ENCODE data around the gene CENPE. TPM values are rescaled to one million over a fixed set of nuclear protein-coding genes. Genes with fewer than 3 reads are reported as not detected.

The CENPE gene
- total RNA-seq, 1 experiment from 2014 or later, result 38.1 TPM

GRCh38 chr4:103091601-103092223 is 106.4 kb downstream of the CENPE start:
- Histone ChIP-seq H3K9ac (ENCODE audit: extremely low read depth, insufficient read length, low read length) (no peak overlapping the region), H2BK15ac (ENCODE audit: low read depth, low read length) (no peak overlapping the region), H3K4me2 (ENCODE audit: insufficient read depth, insufficient read length, low read length) (no peak overlapping the region), H3K79me1 (ENCODE audit: insufficient read depth, low read depth, low read length, poor library complexity, severe bottlenecking) (no peaks in the 10 kb centered on the region), H2AFZ (ENCODE audit: low read length) (no peak overlapping the region), H3K79me2 (ENCODE audit: insufficient read depth, low read length) (no peaks in the 10 kb centered on the region), H3K9me3 (ENCODE audit: control insufficient read depth, low read depth, low read length) (no peaks in the 10 kb centered on the region), H2BK120ac (ENCODE audit: low read depth, low read length, poor library complexity, severe bottlenecking) (no peak overlapping the region), H2AK5ac (ENCODE audit: insufficient read length, low read length) (no peak overlapping the region), H3K27me3 (ENCODE audit: insufficient read depth, low read length) (no peaks in the 10 kb centered on the region), H3K23ac (ENCODE audit: insufficient read length, low read depth, low read length) (no peak overlapping the region), H3K27ac (ENCODE audit: insufficient read length, low read depth, low read length) (no peak overlapping the region), H4K5ac (ENCODE audit: insufficient read length, low read depth, low read length) (no peak overlapping the region), H4K8ac (replicated peaks; ENCODE audit: insufficient read length, low read depth, low read length) (no peak overlapping the region), H3K4me1 (ENCODE audit: insufficient read depth, low read length) (no peaks in the 10 kb centered on the region), H2BK5ac (ENCODE audit: insufficient read length, low read length) (no peak overlapping the region), H3T11ph (ENCODE audit: low read length) (no peak overlapping the region), H2BK20ac (ENCODE audit: low read depth, low read length, poor library complexity, severe bottlenecking) (no peak overlapping the region), H3K56ac (ENCODE audit: insufficient read length, low read depth, low read length) (no peak overlapping the region), H4K91ac (ENCODE audit: insufficient read length, low read depth, low read length) (no peak overlapping the region), H3K4ac (ENCODE audit: low read depth, low read length) (no peak overlapping the region), H3K14ac (ENCODE audit: insufficient read depth, low read length) (no peak overlapping the region), H3K23me2 (ENCODE audit: insufficient read length, low read depth, low read length, poor library complexity, severe bottlenecking) (no peaks in the 10 kb centered on the region), H2BK12ac (ENCODE audit: insufficient read length, low read depth, low read length) (no peak overlapping the region), H4K20me1 (ENCODE audit: control insufficient read depth, insufficient read depth, insufficient read length) (no peaks in the 10 kb centered on the region), H3K18ac (ENCODE audit: insufficient read length, low read depth, low read length) (no peak overlapping the region)
- no peaks in the 10 kb centered on the region for H3K9me3 Mint-ChIP-seq
- peaks cover 13 to 39% (median 36%) of the 10 kb centered on the region in 3 experiments; a peak in 6 of 7 replicates for H3K36me3 Mint-ChIP-seq (ENCODE audit: insufficient read depth in 1 of 3, low read depth in 3 of 3)
- H3K4me1 Mint-ChIP-seq, result 0 out of 4 replicates have a peak, but pooled peaks cover 0 to 2% of the 10 kb centered on the region in 2 experiments
- no peaks in the 10 kb centered on the region for H3K27me3 Mint-ChIP-seq (ENCODE audit: low read depth)
- H3K4me3 Mint-ChIP-seq, result no peak overlapping the region; a peak in 1 of 5 replicates
- H3K27ac Mint-ChIP-seq, result no peak overlapping the region
- no CpG with 5 or more reads among the region's 3 CpGs for WGBS (ENCODE audit: extremely low coverage, insufficient read length, low lambda C conversion rate)
- no peak for DNase-seq
- TF ChIP-seq CTCF (conservative IDR thresholded peaks at IDR 0.05), result peak; percentile 79

Measured in H9 (cell line).